ENCODE measurements around the gene MAPK13.
"Not testable (repeated sequence)": the region's sequence is repeated elsewhere in the genome, so short reads cannot be mapped to it uniquely, and the experiment has no call there.

Gene MAPK13

GRCh38 chr6:36115412-36115811 lies 14.9 kb upstream of the MAPK13 start:
- DNase-seq = no peak

DNA sequence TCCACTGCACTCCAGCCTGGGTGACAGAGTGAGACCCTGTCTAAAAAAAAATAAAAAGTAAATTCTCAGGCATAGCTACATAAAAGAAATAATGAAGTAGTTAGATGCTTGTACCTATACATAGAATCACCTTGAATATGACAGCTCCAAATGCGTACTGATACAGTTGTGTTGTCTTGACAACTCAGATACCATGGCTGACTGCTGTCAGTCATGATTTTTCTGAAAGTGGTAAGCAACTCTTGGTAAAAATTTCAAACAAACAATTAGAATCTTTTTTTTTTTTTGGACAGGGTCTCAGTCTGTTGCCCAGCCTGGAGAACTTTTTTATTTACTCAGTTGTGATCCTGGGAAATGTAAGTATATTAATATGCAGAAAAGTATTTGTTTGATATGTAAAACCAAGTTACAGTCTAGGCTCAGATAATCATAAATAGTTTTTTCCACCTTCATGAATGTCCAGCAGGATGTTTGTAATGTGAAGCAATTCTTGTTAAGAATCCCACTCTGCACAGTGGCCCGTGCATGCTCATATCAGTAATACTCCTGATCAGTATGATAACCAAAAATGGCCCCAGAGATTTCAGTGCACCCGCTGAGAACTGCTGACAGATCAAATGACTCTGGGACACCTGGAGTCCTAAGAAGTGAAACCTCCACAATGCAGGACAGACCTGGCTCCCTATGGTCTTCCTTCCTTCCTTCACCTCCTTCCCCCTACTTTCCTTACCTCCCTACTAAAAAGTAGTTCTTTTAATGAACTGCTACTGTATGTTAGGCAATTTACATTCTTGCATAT lies 14.0 kb upstream of the MAPK13 start:
- no peak for DNase-seq

DNA sequence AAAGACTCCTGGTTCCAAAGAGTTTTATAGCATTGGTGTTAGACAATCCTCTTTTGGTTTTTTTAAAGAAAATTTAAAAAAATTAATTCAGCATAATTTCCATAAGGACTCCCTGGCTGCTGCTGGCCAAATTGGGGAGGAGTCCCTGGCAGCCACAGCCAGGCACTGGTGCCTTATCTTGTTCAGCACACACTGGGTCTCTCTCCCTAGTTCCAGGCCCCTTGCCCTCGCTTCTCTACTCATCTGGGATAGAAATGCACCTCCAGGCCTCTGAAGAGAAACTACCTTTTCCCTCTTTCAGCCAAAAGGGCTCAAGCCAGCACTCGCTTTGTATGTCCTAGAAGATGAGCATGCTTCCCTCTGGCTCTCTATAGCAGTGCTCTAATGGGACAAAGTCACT lies 13.4 kb upstream of the MAPK13 start:
- DNase-seq = no peak

DNA sequence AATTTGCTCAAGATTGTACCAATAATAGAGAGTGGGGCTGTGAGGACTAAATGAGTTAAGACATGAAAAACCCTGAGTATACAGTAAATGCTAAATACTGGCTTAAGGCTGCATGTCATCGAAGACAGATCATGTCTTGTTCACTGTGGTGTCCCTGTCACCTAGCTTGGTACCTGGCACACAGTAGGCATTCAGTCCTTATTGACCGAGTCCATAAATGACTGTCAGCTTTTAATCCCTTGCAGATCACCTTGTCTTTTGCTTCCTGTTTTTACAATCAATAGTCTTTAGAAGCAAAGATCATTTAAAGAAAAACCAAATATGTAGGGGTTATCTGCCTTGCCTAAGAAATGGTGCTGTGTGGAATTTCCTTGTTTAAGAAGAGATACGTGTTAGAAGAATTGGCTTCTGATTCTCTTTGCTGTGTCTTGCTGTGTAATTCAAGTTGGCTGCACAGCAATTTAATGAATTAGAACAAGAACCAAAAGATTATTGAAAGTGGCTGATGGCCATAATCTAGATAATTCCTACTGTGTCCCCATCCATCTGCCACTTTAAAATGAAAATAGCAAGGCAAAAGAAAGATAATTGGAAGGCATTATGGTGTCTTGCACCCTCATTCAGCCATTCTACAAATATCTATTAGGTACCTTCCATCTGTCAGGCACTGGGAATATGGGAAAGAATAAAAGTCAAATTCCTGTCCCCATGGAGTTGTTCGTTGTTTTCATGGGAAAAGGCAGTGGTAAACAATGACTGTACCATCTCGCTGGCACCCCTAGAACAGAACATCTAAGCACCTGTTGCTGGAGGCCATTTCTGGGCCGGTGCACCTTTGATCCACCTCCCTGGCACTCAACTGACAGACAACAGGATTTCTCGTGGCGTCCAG lies 12.4 kb upstream of the MAPK13 start:
- no peak for DNase-seq

DNA sequence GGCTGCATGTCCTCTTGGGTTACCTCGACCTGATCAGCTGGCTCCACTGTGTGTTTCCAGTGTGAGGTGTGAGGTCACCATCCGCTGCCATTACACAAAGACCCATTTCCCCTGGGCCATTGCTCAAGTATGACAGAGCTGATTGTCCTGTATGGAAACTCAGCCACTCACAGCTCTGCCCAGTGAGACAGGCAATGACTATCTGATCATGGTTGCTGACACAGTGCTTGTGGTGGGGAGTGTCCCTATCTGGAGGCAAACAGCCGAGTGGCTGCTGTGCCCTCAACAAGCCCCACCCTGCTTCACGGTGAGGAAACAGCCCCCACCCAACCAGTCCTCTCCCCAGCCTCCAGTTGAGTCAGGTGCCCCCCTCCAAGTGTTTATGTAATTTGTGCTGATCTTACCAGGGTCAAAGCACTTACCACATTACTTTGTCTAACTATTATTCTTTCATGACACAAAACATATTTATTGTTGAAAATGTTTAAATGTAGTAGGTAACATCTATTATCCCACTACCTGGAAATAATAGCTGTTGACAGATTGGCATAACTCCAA lies 11.7 kb upstream of the MAPK13 start:
- DNase-seq = peak; percentile 63

GRCh38 chr6:36119209-36119608 lies 11.1 kb upstream of the MAPK13 start:
- DNase-seq = no peak

DNA sequence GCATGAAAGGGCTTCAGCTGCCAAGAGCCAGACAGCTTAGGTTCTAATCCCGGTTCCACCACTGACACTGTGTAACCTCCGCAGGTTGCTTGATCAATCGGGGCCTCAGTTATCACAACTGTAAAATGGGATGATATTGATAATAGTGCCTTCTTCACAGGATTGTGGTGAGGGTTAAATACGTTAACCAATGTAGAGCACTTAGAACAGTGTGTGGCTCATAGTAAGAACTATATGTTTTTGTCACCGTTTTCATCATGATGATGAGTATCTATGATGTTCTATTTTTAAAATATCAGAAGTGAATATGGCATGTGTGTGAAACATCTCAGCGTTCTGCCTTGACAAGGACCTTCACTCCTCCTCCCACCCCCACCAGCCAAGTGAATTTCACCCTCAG lies 10.3 kb upstream of the MAPK13 start:
- DNase-seq = no peak

GRCh38 chr6:36120539-36120938 lies 9.8 kb upstream of the MAPK13 start:
- DNase-seq = peak; percentile 79

DNA sequence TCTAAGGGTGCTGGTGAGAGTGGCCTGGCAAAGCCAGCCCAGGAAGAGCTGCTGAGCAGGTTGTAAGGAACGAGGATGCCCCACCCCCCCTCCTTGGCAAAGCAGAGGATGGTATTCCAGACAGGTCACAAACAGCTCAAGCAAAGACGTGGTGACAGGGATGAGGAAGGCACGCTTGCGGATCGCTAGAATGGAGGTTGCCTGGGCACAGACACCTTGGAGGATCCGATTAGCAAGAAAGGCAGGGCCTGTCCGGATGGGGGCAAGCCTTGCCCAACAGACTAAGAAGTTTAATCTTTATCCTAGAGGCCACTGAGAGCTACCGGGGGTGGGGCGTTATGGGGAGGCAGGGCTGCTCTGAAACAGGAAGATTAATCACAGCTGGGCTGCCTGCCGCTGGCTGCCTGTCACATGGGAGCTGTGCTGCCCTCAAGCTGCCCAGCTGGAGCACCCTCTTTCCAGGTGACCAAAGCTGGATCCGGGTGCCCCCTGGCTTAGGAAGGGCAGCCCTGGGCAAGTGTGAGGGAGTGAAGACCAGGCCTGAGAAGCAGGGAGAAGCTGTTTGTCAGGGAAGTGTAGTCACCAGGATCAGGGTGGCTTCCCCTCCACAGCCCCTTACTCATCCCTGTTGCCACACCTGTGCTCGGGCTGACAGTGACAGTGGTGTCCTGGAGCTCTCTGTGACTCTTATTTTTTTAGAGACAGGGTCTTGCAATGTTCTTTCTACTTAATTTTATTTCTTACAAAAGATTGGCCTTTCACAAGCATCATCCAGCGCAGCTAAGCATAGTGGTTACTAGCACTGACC lies 9.1 kb upstream of the MAPK13 start:
- peak; percentile 66 for DNase-seq

- no peak for DNase-seq
Measured at GRCh38 chr6:36121787-36122494, 8.4 kb upstream of the MAPK13 start.

- no peak for DNase-seq
Measured at GRCh38 chr6:36122495-36123269, 7.6 kb upstream of the MAPK13 start.

GRCh38 chr6:36123270-36124139 lies 6.8 kb upstream of the MAPK13 start:
- DNase-seq = peak; percentile 97

GRCh38 chr6:36124346-36124745 lies 6.0 kb upstream of the MAPK13 start:
- DNase-seq = not testable (repeated sequence)

DNA sequence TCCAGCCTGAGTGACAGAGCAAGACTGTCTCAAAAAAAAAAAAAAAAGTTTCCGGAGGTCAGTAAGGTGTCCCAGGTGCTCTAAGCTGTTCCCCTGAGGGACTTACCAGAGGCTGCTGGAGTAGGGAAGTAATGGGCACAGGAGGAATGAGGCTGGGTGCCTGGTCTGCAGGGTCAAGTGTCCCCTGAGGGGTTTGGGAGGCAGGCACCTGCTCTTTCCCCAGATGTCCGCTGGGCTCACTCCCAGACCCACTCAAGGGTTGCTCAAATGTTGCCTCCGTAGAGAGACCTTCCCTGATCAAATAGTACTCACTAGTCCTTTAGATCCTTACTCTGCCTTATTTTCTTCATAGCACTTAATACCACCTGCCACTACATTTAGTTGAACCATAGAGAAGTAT lies 5.4 kb upstream of the MAPK13 start:
- no peak for DNase-seq

DNA sequence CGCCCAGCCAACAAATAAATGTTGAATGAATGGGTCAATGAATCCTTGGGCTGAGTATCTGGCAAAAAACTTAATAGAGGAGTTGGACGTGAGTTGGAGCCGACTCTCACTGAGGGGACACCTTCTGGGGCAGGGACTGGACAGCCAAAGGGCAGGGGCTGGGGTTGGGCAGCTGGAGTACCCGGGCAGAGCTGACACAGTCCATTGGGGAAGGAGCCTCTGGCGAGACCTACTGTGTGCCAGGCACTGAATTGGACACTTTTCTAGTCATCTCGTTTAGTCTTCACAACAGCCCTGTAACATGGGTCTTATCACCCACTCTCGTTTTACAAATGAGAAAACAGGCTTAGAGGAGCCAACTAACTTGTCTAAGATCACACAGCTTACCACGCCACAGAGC lies 4.7 kb upstream of the MAPK13 start:
- DNase-seq = no peak

GRCh38 chr6:36126121-36126520 lies 4.2 kb upstream of the MAPK13 start:
- no peak for DNase-seq

DNA sequence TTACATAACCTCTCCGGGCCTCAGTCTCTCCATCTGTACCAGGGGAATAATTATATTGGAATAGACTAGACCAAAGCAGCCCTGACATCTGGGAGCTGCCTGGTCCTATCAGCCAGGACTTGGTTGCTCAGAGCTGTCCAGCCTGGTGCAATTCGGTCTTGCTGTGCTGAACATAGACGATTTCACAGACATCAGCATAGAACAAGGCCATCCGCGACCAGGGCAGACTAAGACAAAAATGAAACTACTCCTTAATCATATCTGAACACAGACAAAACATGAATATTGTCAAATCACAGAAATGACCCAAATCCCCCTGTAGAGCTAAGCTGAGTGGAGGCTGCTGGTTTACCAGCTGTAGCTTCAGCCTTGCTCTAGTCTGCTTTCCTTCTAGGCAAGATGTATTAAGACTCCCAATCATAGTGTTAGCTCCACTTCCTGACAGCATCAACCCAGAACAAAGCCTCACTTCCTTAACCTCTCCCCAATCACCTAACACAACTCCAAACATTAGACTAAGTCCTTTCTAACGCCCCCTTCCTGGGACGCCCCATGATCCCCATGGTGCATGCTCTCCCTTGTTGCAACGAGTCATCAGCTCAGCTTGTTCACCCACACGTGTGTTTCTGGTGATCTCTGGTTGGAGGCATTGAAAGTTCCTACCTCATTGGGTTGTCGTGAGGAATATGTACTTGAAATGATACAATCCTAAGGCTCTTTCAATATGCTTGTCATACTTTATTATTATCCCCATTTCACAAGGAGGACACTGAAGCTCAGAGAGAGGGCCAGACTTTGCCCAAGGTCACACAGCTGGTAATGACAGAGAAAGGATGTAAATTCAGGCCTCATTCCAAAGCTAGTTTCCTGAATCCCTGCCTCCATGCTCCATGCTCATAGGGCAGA lies 3.5 kb upstream of the MAPK13 start:
- DNase-seq = peak; percentile 20

DNA sequence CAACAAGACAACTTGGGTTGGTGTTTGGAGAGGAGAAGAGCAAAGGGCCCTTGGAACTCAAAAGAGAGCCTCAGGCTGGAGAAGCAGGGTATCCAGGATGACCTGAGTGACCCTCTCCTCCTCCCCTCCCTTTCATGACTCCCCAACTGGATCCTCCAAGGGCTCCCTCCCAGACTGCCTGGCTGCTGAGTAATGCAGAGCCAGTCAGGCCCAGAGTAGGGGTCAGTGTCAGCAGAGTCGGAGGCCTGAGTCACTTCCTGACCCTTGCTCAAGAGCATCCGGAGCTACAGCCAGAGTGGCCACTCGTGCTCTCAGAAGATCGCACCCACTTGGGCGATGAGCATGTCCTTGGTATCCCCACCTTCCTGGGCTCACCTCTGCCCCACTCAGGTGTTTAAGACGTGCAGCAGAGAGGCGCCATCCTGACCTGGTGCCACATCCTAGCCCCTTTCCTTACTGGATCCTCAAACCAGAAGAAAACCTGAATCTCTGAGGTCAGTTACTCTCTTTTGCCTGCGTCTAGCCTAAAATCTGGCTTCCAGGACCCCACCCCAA lies 2.8 kb upstream of the MAPK13 start:
- DNase-seq = no peak

GRCh38 chr6:36128073-36128472 lies 2.2 kb upstream of the MAPK13 start:
- no peak for DNase-seq
